ENCODE data around the gene CLDN9.

The CLDN9 gene

GRCh38 chr16:2966043-2966807 lies 46.5 kb upstream of the CLDN9 start:
- Histone ChIP-seq H3K27me3 (ENCODE audit: control insufficient read depth, insufficient read depth, low read length) (no peaks in the 10 kb centered on the region), H3K79me2 (no peaks in the 10 kb centered on the region), H3K36me3 (ENCODE audit: control insufficient read depth, insufficient read depth, low read length) (no peaks in the 10 kb centered on the region), H3K27ac (no peak overlapping the region), H3K4me1 (peaks cover 34% of the 10 kb centered on the region), H3K9me3 (ENCODE audit: control insufficient read depth, low read length) (no peaks in the 10 kb centered on the region), H2AFZ (no peak overlapping the region), H3K9ac (no peak overlapping the region), H3K4me2 (ENCODE audit: low read length) (no peak overlapping the region), H3K4me3 (ENCODE audit: low read depth, low read length) (no peak overlapping the region)
- no peak for TF ChIP-seq CTCF (IDR thresholded peaks at IDR 0.05)

- no peaks in the 10 kb centered on the region for H3K36me3 ChIP-seq (ENCODE audit: control insufficient read depth, insufficient read depth, low read length)
- H3K9me3 ChIP-seq (ENCODE audit: control insufficient read depth, low read length): no peaks in the 10 kb centered on the region
- H3K4me2 ChIP-seq (ENCODE audit: low read length): no peak overlapping the region
- no peak overlapping the region for H3K9ac ChIP-seq
- no peaks in the 10 kb centered on the region for H3K79me2 ChIP-seq
- H3K27me3 ChIP-seq (ENCODE audit: control insufficient read depth, insufficient read depth, low read length): no peaks in the 10 kb centered on the region
- peaks cover 34% of the 10 kb centered on the region for H3K4me1 ChIP-seq
- no peak overlapping the region for H2AFZ ChIP-seq
- no peak for TF ChIP-seq CTCF (IDR thresholded peaks at IDR 0.05)
- no peak overlapping the region for H3K27ac ChIP-seq
- H3K4me3 ChIP-seq (ENCODE audit: low read depth, low read length): no peak overlapping the region
Observed at GRCh38 chr16:2966808-2967191, 45.9 kb upstream of the CLDN9 start.

- H3K79me2 ChIP-seq: no peaks in the 10 kb centered on the region
- H3K4me2 ChIP-seq (ENCODE audit: low read length): no peak overlapping the region
- no peak for TF ChIP-seq CTCF (IDR thresholded peaks at IDR 0.05)
- no peaks in the 10 kb centered on the region for H3K9me3 ChIP-seq (ENCODE audit: control insufficient read depth, low read length)
- no peak overlapping the region for H3K4me3 ChIP-seq (ENCODE audit: low read depth, low read length)
- no peak overlapping the region for H3K9ac ChIP-seq
- no peaks in the 10 kb centered on the region for H3K27me3 ChIP-seq (ENCODE audit: control insufficient read depth, insufficient read depth, low read length)
- H3K4me1 ChIP-seq: peaks cover 34% of the 10 kb centered on the region
- no peak overlapping the region for H3K27ac ChIP-seq
- H3K36me3 ChIP-seq (ENCODE audit: control insufficient read depth, insufficient read depth, low read length): no peaks in the 10 kb centered on the region
- H2AFZ ChIP-seq: no peak overlapping the region
Observed at GRCh38 chr16:2967211-2967631, 45.5 kb upstream of the CLDN9 start.

- Histone ChIP-seq H3K9me3 (ENCODE audit: control insufficient read depth, low read length) (no peaks in the 10 kb centered on the region), H3K36me3 (ENCODE audit: control insufficient read depth, insufficient read depth, low read length) (no peaks in the 10 kb centered on the region), H3K4me2 (ENCODE audit: low read length) (no peak overlapping the region), H3K27me3 (ENCODE audit: control insufficient read depth, insufficient read depth, low read length) (no peaks in the 10 kb centered on the region), H2AFZ (no peak overlapping the region), H3K79me2 (no peaks in the 10 kb centered on the region), H3K4me1 (peaks cover 32% of the 10 kb centered on the region), H3K27ac (no peak overlapping the region), H3K9ac (no peak overlapping the region), H3K4me3 (ENCODE audit: low read depth, low read length) (no peak overlapping the region)
- TF ChIP-seq CTCF (IDR thresholded peaks at IDR 0.05): no peak
Observed at GRCh38 chr16:2967721-2968161, 45.0 kb upstream of the CLDN9 start.

- Histone ChIP-seq H3K9ac (no peak overlapping the region), H3K9me3 (ENCODE audit: control insufficient read depth, low read length) (no peaks in the 10 kb centered on the region), H3K27ac (peak overlapping the region; percentile 45), H2AFZ (peak overlapping the region; percentile 66), H3K36me3 (ENCODE audit: control insufficient read depth, insufficient read depth, low read length) (no peaks in the 10 kb centered on the region), H3K27me3 (ENCODE audit: control insufficient read depth, insufficient read depth, low read length) (no peaks in the 10 kb centered on the region), H3K4me2 (ENCODE audit: low read length) (peak overlapping the region; percentile 93), H3K79me2 (no peaks in the 10 kb centered on the region), H3K4me3 (ENCODE audit: low read depth, low read length) (peak overlapping the region; percentile 67), H3K4me1 (peaks cover 29% of the 10 kb centered on the region)
- TF ChIP-seq CTCF (IDR thresholded peaks at IDR 0.05): no peak
Observed at GRCh38 chr16:2968368-2968737, 44.4 kb upstream of the CLDN9 start.

Data from parathyroid adenoma (tissue), 2 donors.